Breast epithelium (tissue), 3 donors: ENCODE results near the gene WWP2.

Experiments
- POLR2A ChIP-seq: fragments of 450-650 bp; IDR thresholded peaks from one replicate; pipeline ENCODE4 v1.6.1; 2016; ENCODE audit warnings: antibody characterized with exemption, mild to moderate bottlenecking, moderate library complexity
- POLR2AphosphoS5 ChIP-seq, 3 donors: sonication (generic); formaldehyde crosslinking; IDR thresholded peaks; one replicate each; pipeline ENCODE4 v1.6.1; 2017; ENCODE audit warnings: antibody characterized with exemption in 3 of 3
- TF ChIP-seq, protein P1 (sequence below), 3 donors: fragments of 450-650 bp; IDR thresholded peaks; one replicate each; pipeline ENCODE4 v1.5.1; 2016 to 2017; ENCODE audit warnings: antibody characterized with exemption in 3 of 3, mild to moderate bottlenecking in 3 of 3, moderate library complexity in 3 of 3

DNA sequence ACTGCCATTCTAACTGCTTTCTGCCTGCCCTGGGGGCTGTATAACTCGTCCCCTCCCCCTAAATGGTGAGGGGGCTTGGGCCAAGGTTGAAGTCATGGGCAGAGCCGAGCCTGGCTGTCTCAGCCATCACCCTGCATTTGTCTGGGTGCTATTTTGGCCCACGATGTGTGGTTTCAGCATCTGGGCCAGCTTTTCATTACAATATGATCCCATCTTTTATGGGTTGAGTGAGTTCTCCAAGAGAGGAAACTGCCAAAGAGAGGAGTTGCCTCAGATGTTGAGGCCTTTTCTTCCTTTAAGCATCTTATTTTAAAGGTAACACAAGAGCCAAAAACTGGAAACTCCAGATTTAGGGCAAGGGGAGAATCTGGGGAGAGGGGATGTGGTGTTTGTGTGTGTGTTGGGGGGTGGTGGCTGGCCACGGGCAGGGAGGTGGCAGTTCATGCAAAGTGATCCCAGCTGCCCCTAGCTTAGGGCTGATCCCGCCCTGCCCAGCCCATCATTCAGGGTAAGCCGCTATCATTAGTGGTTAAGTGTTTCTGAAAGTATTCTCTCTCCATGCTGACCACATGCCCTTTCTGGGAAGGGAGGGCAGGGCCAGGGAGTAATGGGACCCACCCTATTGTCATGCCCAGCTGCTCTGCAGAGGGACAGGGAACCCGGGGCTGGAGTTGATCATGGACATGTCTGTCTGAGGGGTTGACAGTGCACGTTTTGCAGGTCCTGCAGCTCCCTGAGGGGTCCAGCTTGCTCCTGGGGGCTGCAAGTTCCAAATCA is 105.8 kb downstream of the WWP2 start:
- TF ChIP-seq, protein P1, sequence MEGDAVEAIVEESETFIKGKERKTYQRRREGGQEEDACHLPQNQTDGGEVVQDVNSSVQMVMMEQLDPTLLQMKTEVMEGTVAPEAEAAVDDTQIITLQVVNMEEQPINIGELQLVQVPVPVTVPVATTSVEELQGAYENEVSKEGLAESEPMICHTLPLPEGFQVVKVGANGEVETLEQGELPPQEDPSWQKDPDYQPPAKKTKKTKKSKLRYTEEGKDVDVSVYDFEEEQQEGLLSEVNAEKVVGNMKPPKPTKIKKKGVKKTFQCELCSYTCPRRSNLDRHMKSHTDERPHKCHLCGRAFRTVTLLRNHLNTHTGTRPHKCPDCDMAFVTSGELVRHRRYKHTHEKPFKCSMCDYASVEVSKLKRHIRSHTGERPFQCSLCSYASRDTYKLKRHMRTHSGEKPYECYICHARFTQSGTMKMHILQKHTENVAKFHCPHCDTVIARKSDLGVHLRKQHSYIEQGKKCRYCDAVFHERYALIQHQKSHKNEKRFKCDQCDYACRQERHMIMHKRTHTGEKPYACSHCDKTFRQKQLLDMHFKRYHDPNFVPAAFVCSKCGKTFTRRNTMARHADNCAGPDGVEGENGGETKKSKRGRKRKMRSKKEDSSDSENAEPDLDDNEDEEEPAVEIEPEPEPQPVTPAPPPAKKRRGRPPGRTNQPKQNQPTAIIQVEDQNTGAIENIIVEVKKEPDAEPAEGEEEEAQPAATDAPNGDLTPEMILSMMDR (IDR thresholded peaks at IDR 0.05), result no peak
- TF ChIP-seq POLR2A (no peak), POLR2AphosphoS5 (IDR thresholded peaks at IDR 0.05) (no peak)
